Measurements from ENCODE around the gene SRP68.

The SRP68 gene

DNA sequence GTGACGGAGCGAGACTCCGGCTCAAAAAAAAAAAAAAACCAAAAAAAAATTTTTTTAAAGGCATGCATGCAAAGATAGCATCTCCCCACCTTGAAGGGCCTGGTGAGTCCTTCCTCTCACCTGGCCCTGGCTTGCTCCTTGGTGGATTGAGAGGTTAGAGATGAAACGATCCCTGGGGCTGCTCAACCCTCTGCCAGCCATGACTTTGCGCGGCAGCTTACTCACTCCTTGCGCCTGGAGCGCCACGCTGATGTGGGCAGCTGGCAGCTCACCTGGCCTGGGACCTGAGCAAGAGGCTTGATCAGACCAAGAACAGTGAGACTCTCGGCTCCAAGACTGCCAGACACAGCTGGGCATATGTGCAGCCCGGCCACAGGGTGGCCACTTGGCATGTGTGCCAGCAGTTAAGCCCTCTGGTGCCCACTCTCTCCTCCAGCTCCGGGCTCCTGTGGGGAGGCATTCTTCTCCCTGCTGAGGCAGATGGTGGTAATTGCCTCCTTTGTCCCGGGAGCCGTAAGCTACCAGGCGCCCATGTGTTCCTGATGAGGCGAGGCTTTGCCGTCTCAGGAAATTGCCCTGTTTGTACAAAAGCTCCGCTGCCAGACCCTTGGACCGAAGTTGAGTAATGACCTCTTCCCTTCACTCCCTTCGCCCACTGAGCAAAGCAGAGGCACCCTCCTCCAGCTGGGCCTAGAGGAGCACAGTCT, 40.1 kb downstream of the SRP68 start:
- Histone ChIP-seq H3K27ac (ENCODE audit: low read depth in 2 of 2, low read length in 2 of 2) (no peak overlapping the region), H3K27me3 (ENCODE audit: control insufficient read depth in 2 of 2, insufficient read depth in 2 of 2, low read length in 2 of 2) (no peaks in the 10 kb centered on the region), H3K9ac (ENCODE audit: low read depth in 1 of 2, low read length in 2 of 2) (no peak overlapping the region), H3K36me3 (ENCODE audit: control insufficient read depth in 2 of 2, insufficient read depth in 2 of 2, low read length in 2 of 2) (no peaks in the 10 kb centered on the region), H3K9me3 (ENCODE audit: control insufficient read depth in 2 of 2, low read length in 2 of 2) (no peaks in the 10 kb centered on the region), H3K4me1 (ENCODE audit: control insufficient read depth in 2 of 2, insufficient read depth in 2 of 2, low read length in 2 of 2) (peaks cover 10 to 19% of the 10 kb centered on the region in 2 donors), H3K4me3 (ENCODE audit: low read length in 2 of 2) (no peak overlapping the region)

- Histone ChIP-seq H3K4me3 (ENCODE audit: low read length in 2 of 2) (peak within 1 kb of the TSS; percentile 54 to 66), H3K27me3 (ENCODE audit: control insufficient read depth in 2 of 2, insufficient read depth in 2 of 2, low read length in 2 of 2) (no peaks in the 10 kb centered on the region), H3K36me3 (ENCODE audit: control insufficient read depth in 2 of 2, insufficient read depth in 2 of 2, low read length in 2 of 2) (no peaks in the 10 kb centered on the region), H3K4me1 (ENCODE audit: control insufficient read depth in 2 of 2, insufficient read depth in 2 of 2, low read length in 2 of 2) (peaks cover 10 to 26% of the 10 kb centered on the region in 2 donors), H3K27ac (ENCODE audit: low read depth in 2 of 2, low read length in 2 of 2) (peak within 1 kb of the TSS; percentile 75 to 82), H3K9ac (ENCODE audit: low read depth in 1 of 2, low read length in 2 of 2) (peak within 1 kb of the TSS; percentile 32 to 69), H3K9me3 (ENCODE audit: control insufficient read depth in 2 of 2, low read length in 2 of 2) (no peaks in the 10 kb centered on the region)
Observed at GRCh38 chr17:76027159-76027839, 45.0 kb downstream of the SRP68 start, which contains the start of gene EVPL. Gene EVPL, minus strand, starts transcription at chr17:76027306. Its CDS starts 108 bp downstream, at chr17:76027198.

- H3K9ac ChIP-seq (ENCODE audit: low read depth in 1 of 2, low read length in 2 of 2): peak overlapping the region; percentile 32 to 69
- peaks cover 10 to 26% of the 10 kb centered on the region in 2 donors for H3K4me1 ChIP-seq (ENCODE audit: control insufficient read depth in 2 of 2, insufficient read depth in 2 of 2, low read length in 2 of 2)
- no peaks in the 10 kb centered on the region for H3K9me3 ChIP-seq (ENCODE audit: control insufficient read depth in 2 of 2, low read length in 2 of 2)
- no peaks in the 10 kb centered on the region for H3K36me3 ChIP-seq (ENCODE audit: control insufficient read depth in 2 of 2, insufficient read depth in 2 of 2, low read length in 2 of 2)
- peak overlapping the region; percentile 54 to 66 for H3K4me3 ChIP-seq (ENCODE audit: low read length in 2 of 2)
- H3K27me3 ChIP-seq (ENCODE audit: control insufficient read depth in 2 of 2, insufficient read depth in 2 of 2, low read length in 2 of 2): no peaks in the 10 kb centered on the region
- peak overlapping the region; percentile 75 to 82 for H3K27ac ChIP-seq (ENCODE audit: low read depth in 2 of 2, low read length in 2 of 2)
Observed at GRCh38 chr17:76026714-76027158, 45.6 kb downstream of the SRP68 start.

- Histone ChIP-seq H3K4me3 (ENCODE audit: low read length in 2 of 2) (no peak overlapping the region), H3K4me1 (ENCODE audit: control insufficient read depth in 2 of 2, insufficient read depth in 2 of 2, low read length in 2 of 2) (peaks cover 10 to 26% of the 10 kb centered on the region in 2 donors), H3K9ac (ENCODE audit: low read depth in 1 of 2, low read length in 2 of 2) (peak overlapping the region in 1 of 2 donors; percentile 38), H3K36me3 (ENCODE audit: control insufficient read depth in 2 of 2, insufficient read depth in 2 of 2, low read length in 2 of 2) (no peaks in the 10 kb centered on the region), H3K27me3 (ENCODE audit: control insufficient read depth in 2 of 2, insufficient read depth in 2 of 2, low read length in 2 of 2) (no peaks in the 10 kb centered on the region), H3K27ac (ENCODE audit: low read depth in 2 of 2, low read length in 2 of 2) (no peak overlapping the region), H3K9me3 (ENCODE audit: control insufficient read depth in 2 of 2, low read length in 2 of 2) (no peaks in the 10 kb centered on the region)
Observed at GRCh38 chr17:76025294-76025693, 47.0 kb downstream of the SRP68 start.

DNA sequence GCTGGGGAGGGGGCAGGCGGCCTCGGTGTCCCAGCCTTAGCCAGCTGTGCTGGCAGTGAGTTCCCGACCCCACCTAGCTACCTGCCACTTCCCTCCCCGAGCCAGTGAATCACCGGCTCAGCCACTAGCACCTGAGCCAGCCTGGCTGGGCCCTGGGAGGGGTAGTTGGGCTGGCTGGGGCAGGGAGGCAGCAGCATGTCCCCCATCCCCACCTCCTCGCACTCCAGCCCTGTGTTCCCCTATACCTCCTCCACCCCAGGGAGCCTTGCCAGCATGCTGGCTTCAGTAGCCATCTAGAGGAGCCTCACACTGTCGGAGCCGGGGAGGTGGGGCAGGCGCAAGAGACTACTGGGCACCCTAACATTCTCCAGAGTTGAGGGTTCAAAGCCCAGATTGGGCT, 48.0 kb downstream of the SRP68 start:
- no peak overlapping the region for H3K9ac ChIP-seq (ENCODE audit: low read depth in 1 of 2, low read length in 2 of 2)
- H3K4me1 ChIP-seq (ENCODE audit: control insufficient read depth in 2 of 2, insufficient read depth in 2 of 2, low read length in 2 of 2): peaks cover 6 to 20% of the 10 kb centered on the region in 2 donors
- no peaks in the 10 kb centered on the region for H3K36me3 ChIP-seq (ENCODE audit: control insufficient read depth in 2 of 2, insufficient read depth in 2 of 2, low read length in 2 of 2)
- H3K4me3 ChIP-seq (ENCODE audit: low read length in 2 of 2): no peak overlapping the region
- H3K27ac ChIP-seq (ENCODE audit: low read depth in 2 of 2, low read length in 2 of 2): no peak overlapping the region
- no peaks in the 10 kb centered on the region for H3K9me3 ChIP-seq (ENCODE audit: control insufficient read depth in 2 of 2, low read length in 2 of 2)
- H3K27me3 ChIP-seq (ENCODE audit: control insufficient read depth in 2 of 2, insufficient read depth in 2 of 2, low read length in 2 of 2): no peaks in the 10 kb centered on the region

- H3K36me3 ChIP-seq (ENCODE audit: control insufficient read depth in 2 of 2, insufficient read depth in 2 of 2, low read length in 2 of 2): peaks cover 0 to 3% of the 10 kb centered on the region in 2 donors
- no peaks in the 10 kb centered on the region for H3K27me3 ChIP-seq (ENCODE audit: control insufficient read depth in 2 of 2, insufficient read depth in 2 of 2, low read length in 2 of 2)
- no peak overlapping the region for H3K9ac ChIP-seq (ENCODE audit: low read depth in 1 of 2, low read length in 2 of 2)
- H3K27ac ChIP-seq (ENCODE audit: low read depth in 2 of 2, low read length in 2 of 2): no peak overlapping the region
- no peak overlapping the region for H3K4me3 ChIP-seq (ENCODE audit: low read length in 2 of 2)
- no peaks in the 10 kb centered on the region for H3K9me3 ChIP-seq (ENCODE audit: control insufficient read depth in 2 of 2, low read length in 2 of 2)
- H3K4me1 ChIP-seq (ENCODE audit: control insufficient read depth in 2 of 2, insufficient read depth in 2 of 2, low read length in 2 of 2): peaks cover 6 to 18% of the 10 kb centered on the region in 2 donors
Observed at GRCh38 chr17:76023900-76024237, 48.4 kb downstream of the SRP68 start.

GRCh38 chr17:76022973-76023899, 49.1 kb downstream of the SRP68 start:
- no peaks in the 10 kb centered on the region for H3K27me3 ChIP-seq (ENCODE audit: control insufficient read depth in 2 of 2, insufficient read depth in 2 of 2, low read length in 2 of 2)
- H3K4me1 ChIP-seq (ENCODE audit: control insufficient read depth in 2 of 2, insufficient read depth in 2 of 2, low read length in 2 of 2): peaks cover 1 to 15% of the 10 kb centered on the region in 2 donors
- H3K27ac ChIP-seq (ENCODE audit: low read depth in 2 of 2, low read length in 2 of 2): no peak overlapping the region
- no peaks in the 10 kb centered on the region for H3K9me3 ChIP-seq (ENCODE audit: control insufficient read depth in 2 of 2, low read length in 2 of 2)
- peaks cover 0 to 3% of the 10 kb centered on the region in 2 donors for H3K36me3 ChIP-seq (ENCODE audit: control insufficient read depth in 2 of 2, insufficient read depth in 2 of 2, low read length in 2 of 2)
- no peak overlapping the region for H3K9ac ChIP-seq (ENCODE audit: low read depth in 1 of 2, low read length in 2 of 2)
- H3K4me3 ChIP-seq (ENCODE audit: low read length in 2 of 2): no peak overlapping the region

DNA sequence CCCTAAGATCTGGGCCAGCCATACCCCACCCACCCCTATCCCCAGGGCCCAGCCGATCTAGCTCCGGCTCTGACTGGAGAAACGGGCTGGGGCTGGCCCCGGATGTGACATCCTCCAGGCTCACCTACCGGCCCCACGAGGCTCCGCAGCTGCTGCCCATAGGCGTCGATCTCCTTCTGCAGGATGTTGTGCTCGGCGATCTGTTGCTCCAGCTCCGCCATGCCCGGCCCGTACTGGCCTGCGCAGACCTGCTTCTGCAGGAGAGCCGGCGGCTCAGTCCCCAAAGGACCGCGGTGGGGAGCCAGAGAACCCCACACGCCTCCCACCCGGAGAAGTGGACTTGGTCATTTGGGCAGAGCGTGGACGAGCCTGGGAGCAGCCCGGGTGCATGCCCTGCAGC, 50.0 kb downstream of the SRP68 start:
- H3K4me3 ChIP-seq (ENCODE audit: low read length in 2 of 2): no peak overlapping the region
- no peak overlapping the region for H3K27ac ChIP-seq (ENCODE audit: low read depth in 2 of 2, low read length in 2 of 2)
- no peaks in the 10 kb centered on the region for H3K9me3 ChIP-seq (ENCODE audit: control insufficient read depth in 2 of 2, low read length in 2 of 2)
- peaks cover 0 to 5% of the 10 kb centered on the region in 2 donors for H3K36me3 ChIP-seq (ENCODE audit: control insufficient read depth in 2 of 2, insufficient read depth in 2 of 2, low read length in 2 of 2)
- H3K9ac ChIP-seq (ENCODE audit: low read depth in 1 of 2, low read length in 2 of 2): no peak overlapping the region
- peaks cover 0 to 8% of the 10 kb centered on the region in 2 donors for H3K4me1 ChIP-seq (ENCODE audit: control insufficient read depth in 2 of 2, insufficient read depth in 2 of 2, low read length in 2 of 2)
- no peaks in the 10 kb centered on the region for H3K27me3 ChIP-seq (ENCODE audit: control insufficient read depth in 2 of 2, insufficient read depth in 2 of 2, low read length in 2 of 2)

GRCh38 chr17:76019833-76020467, 52.4 kb downstream of the SRP68 start:
- Histone ChIP-seq H3K27me3 (ENCODE audit: control insufficient read depth in 2 of 2, insufficient read depth in 2 of 2, low read length in 2 of 2) (no peaks in the 10 kb centered on the region), H3K36me3 (ENCODE audit: control insufficient read depth in 2 of 2, insufficient read depth in 2 of 2, low read length in 2 of 2) (peaks cover 0 to 10% of the 10 kb centered on the region in 2 donors), H3K4me1 (ENCODE audit: control insufficient read depth in 2 of 2, insufficient read depth in 2 of 2, low read length in 2 of 2) (peaks cover 0 to 3% of the 10 kb centered on the region in 2 donors), H3K4me3 (ENCODE audit: low read length in 2 of 2) (no peak overlapping the region), H3K9ac (ENCODE audit: low read depth in 1 of 2, low read length in 2 of 2) (no peak overlapping the region), H3K9me3 (ENCODE audit: control insufficient read depth in 2 of 2, low read length in 2 of 2) (no peaks in the 10 kb centered on the region), H3K27ac (ENCODE audit: low read depth in 2 of 2, low read length in 2 of 2) (no peak overlapping the region)

Measured in mucosa of rectum (tissue), 2 donors.